NCI-H345 (cell line): Measurements from ENCODE around the gene CNTFR.
"Not testable (repeated sequence)": the region's sequence is repeated elsewhere in the genome, so short reads cannot be mapped to it uniquely, and the experiment has no call there.

Experiments used
- DNase-seq: peaks from one replicate; lab custom pipeline; 2025; lab: John Stamatoyannopoulos, UW

The CNTFR gene

GRCh38 chr9:34589636-34590380 lies at the start of gene CNTFR:
Gene CNTFR (minus strand): TSS chr9:34589724. CDS start chr9:34568981, 20,743 bp downstream.
- peak; percentile 42 for DNase-seq

GRCh38 chr9:34639322-34639721 lies 49.8 kb upstream of the CNTFR start:
- DNase-seq = not testable (repeated sequence)

GRCh38 chr9:34638138-34638445 lies 48.6 kb upstream of the CNTFR start:
- no peak for DNase-seq

- DNase-seq = peak; percentile 93
Observed at GRCh38 chr9:34637356-34638137, 48.0 kb upstream of the CNTFR start, which contains the start of gene SIGMAR1. Gene SIGMAR1 (minus strand): TSS chr9:34637787. CDS start chr9:34637697, 90 bp downstream.

GRCh38 chr9:34636791-34637355 lies 47.3 kb upstream of the CNTFR start:
- DNase-seq = no peak

GRCh38 chr9:34635556-34635955 lies 46.0 kb upstream of the CNTFR start:
- DNase-seq = no peak

- DNase-seq = no peak
Observed at GRCh38 chr9:34634551-34635248, 45.2 kb upstream of the CNTFR start.

- DNase-seq = peak; percentile 49
Observed at GRCh38 chr9:34633851-34634550, 44.5 kb upstream of the CNTFR start.

GRCh38 chr9:34633166-34633565 lies 43.6 kb upstream of the CNTFR start:
- no peak for DNase-seq

- DNase-seq = no peak
Observed at GRCh38 chr9:34630402-34631154, 41.1 kb upstream of the CNTFR start.

GRCh38 chr9:34629491-34629808 lies 39.9 kb upstream of the CNTFR start:
- DNase-seq = no peak

- peak; percentile 40 for DNase-seq
Observed at GRCh38 chr9:34628656-34629490, 39.3 kb upstream of the CNTFR start, which contains the start of gene ARID3C. Gene ARID3C (minus strand): TSS chr9:34629066. CDS start chr9:34628014, 1,052 bp downstream.

- no peak for DNase-seq
Observed at GRCh38 chr9:34627716-34628655, 38.5 kb upstream of the CNTFR start.

- no peak for DNase-seq
Observed at GRCh38 chr9:34625186-34625486, 35.6 kb upstream of the CNTFR start.

- DNase-seq = no peak
Observed at GRCh38 chr9:34624475-34625185, 35.1 kb upstream of the CNTFR start.

- DNase-seq = no peak
Observed at GRCh38 chr9:34623374-34624235, 34.1 kb upstream of the CNTFR start.
